Thoracic aorta (tissue), 2 donors: Measurements from ENCODE around the gene SLC6A11. TPM values are rescaled to one million over a fixed set of nuclear protein-coding genes. Genes with fewer than 3 reads are reported as not detected.

ENCODE experiments used
- ATAC-seq: fragments of 150-250 bp; one replicate; pipeline ENCODE4 v1.8.0; 2017; ENCODE audit warnings: low read depth; ENCODE audit not compliant: insufficient number of reproducible peaks, low FRiP score
- DNase-seq: peaks from one replicate; pipeline ENCODE4 v3.0.0-alpha.2; 2020; ENCODE audit warnings: low spot score
- H3K27ac ChIP-seq, 2 donors: fragments of 200-600 bp; sonication (generic); 1 replicate in 1 of 2; 2 replicates in 1 of 2; pipeline ENCODE4 v1.5.1; 2016; ENCODE audit warnings: mild to moderate bottlenecking in 2 of 2, moderate library complexity in 2 of 2
- H3K27me3 ChIP-seq: fragments of 200-600 bp; sonication (generic); replicated peaks from 2 replicates; pipeline ENCODE4 v1.6.0; 2016; ENCODE audit warnings: mild to moderate bottlenecking; ENCODE audit not compliant: insufficient read depth
- H3K36me3 ChIP-seq: fragments of 200-600 bp; sonication (generic); one replicate; pipeline ENCODE4 v1.5.1; 2016
- H3K4me1 ChIP-seq, 2 donors: fragments of 200-600 bp; sonication (generic); 1 replicate in 1 of 2; 2 replicates in 1 of 2; pipeline versions ENCODE4 v1.5.1 to v1.6.0; 2016; ENCODE audit warnings: low read depth in 2 of 2, mild to moderate bottlenecking in 1 of 2; ENCODE audit not compliant: control insufficient read depth in 1 of 2
- H3K4me3 ChIP-seq: fragments of 200-600 bp; sonication (generic); 2 replicates; pipeline ENCODE4 v1.5.1; 2016; ENCODE audit warnings: mild to moderate bottlenecking
- H3K9me3 ChIP-seq: fragments of 200-600 bp; sonication (generic); 2 replicates; pipeline ENCODE4 v1.5.1; 2016
- CTCF ChIP-seq: fragments of 200-600 bp; sonication (generic); IDR thresholded peaks from one replicate; pipeline ENCODE4 v1.5.1; 2019; ENCODE audit warnings: antibody characterized with exemption
- total RNA-seq, 2 donors: library from RNA; depleted of rRNA; stranded (reverse); fragments of >200 nt; gene quantifications; one replicate each; pipeline versions ENCODE4 v1.1.0 to v1.2.3, GENCODE V29; 2016

SLC6A11 gene
- total RNA-seq, result not detected

- Histone ChIP-seq H3K4me3 (peak within 1 kb of the TSS; percentile 44), H3K36me3 (no peaks in the 10 kb centered on the region)
Observed at GRCh38 chr3:10816019-10816862, at the start of gene SLC6A11. Gene SLC6A11, plus strand, starts transcription at chr3:10816228. Its CDS starts 38 bp downstream, at chr3:10816266.

GRCh38 chr3:10768708-10769394 is 47.2 kb upstream of the SLC6A11 start:
- no peak overlapping the region for H3K4me3 ChIP-seq
- H3K4me1 ChIP-seq, result no peaks in the 10 kb centered on the region
- no peaks in the 10 kb centered on the region for H3K36me3 ChIP-seq
- no peaks in the 10 kb centered on the region for H3K9me3 ChIP-seq
- TF ChIP-seq CTCF, result no peak
- DNase-seq (no peak), ATAC-seq (no peak)
- H3K27ac ChIP-seq, result no peak overlapping the region
- no peaks in the 10 kb centered on the region for H3K27me3 ChIP-seq

More at GRCh38 chr3:10816019-10816862, at the start of gene SLC6A11:
- H3K4me1 ChIP-seq, result peaks cover 0 to 6% of the 10 kb centered on the region in 2 donors
- no peaks in the 10 kb centered on the region for H3K9me3 ChIP-seq
- no peak for DNase-seq
- H3K27me3 ChIP-seq, result no peaks in the 10 kb centered on the region
- TF ChIP-seq CTCF, result no peak
- H3K27ac ChIP-seq, result no peak within 1 kb of the TSS
- no peak for ATAC-seq

GRCh38 chr3:10770547-10770946 is 45.5 kb upstream of the SLC6A11 start:
- H3K36me3 ChIP-seq, result no peaks in the 10 kb centered on the region
- TF ChIP-seq CTCF, result no peak
- no peaks in the 10 kb centered on the region for H3K9me3 ChIP-seq
- ATAC-seq (no peak), DNase-seq (no peak)
- H3K4me3 ChIP-seq, result no peak overlapping the region
- no peaks in the 10 kb centered on the region for H3K27me3 ChIP-seq
- H3K4me1 ChIP-seq, result no peaks in the 10 kb centered on the region
- H3K27ac ChIP-seq, result no peak overlapping the region

- Histone ChIP-seq H3K4me1 (no peaks in the 10 kb centered on the region), H3K27ac (no peak overlapping the region), H3K36me3 (no peaks in the 10 kb centered on the region), H3K9me3 (no peaks in the 10 kb centered on the region), H3K4me3 (no peak overlapping the region), H3K27me3 (no peaks in the 10 kb centered on the region)
- DNase-seq, result no peak
- no peak for TF ChIP-seq CTCF
- ATAC-seq, result no peak
Observed at GRCh38 chr3:10770981-10771380, 45.0 kb upstream of the SLC6A11 start.

- DNase-seq (no peak), ATAC-seq (no peak)
- no peak overlapping the region for H3K4me3 ChIP-seq
- no peaks in the 10 kb centered on the region for H3K4me1 ChIP-seq
- H3K27ac ChIP-seq, result no peak overlapping the region
- H3K9me3 ChIP-seq, result no peaks in the 10 kb centered on the region
- no peaks in the 10 kb centered on the region for H3K36me3 ChIP-seq
- no peak for TF ChIP-seq CTCF
- H3K27me3 ChIP-seq, result no peaks in the 10 kb centered on the region
Observed at GRCh38 chr3:10771486-10772270, 44.4 kb upstream of the SLC6A11 start.
